A549 (cell line): Measurements from ENCODE around the gene YWHAG. TPM values are rescaled to one million over a fixed set of nuclear protein-coding genes. Genes with fewer than 3 reads are reported as not detected.
"Not testable (repeated sequence)": the region's sequence is repeated elsewhere in the genome, so short reads cannot be mapped to it uniquely, and the experiment has no call there.

ENCODE experiments used
- ATAC-seq, 2 experiments: fragments of 200-7000 bp in 1 of 2; fragments of >200 bp in 1 of 2; cut with Nextera tagmentation in 1 of 2; cut with Tn5 transposase in 1 of 2; 3 replicates each; pipeline versions ENCODE4 v1.8.0 to v1.9.1; 2018 to 2020; ENCODE audit warnings: mild to moderate bottlenecking in 1 of 2, moderate library complexity in 1 of 2
- CTCF ChIA-PET: fragments of 300-600 bp; sonication (Branson Sonifier 250); formaldehyde crosslinking; extraction: SDS; loops from one replicate; lab custom pipeline; 2021; ENCODE audit warnings: antibody characterized with exemption, inconsistent platforms; lab: Yijun Ruan, JAX
- POLR2A ChIA-PET: fragments of 350-600 bp; formaldehyde crosslinking; extraction: SDS; loops from one replicate; lab custom pipeline; 2021; ENCODE audit warnings: antibody characterized with exemption, inconsistent platforms; lab: Yijun Ruan, JAX
- DNase-seq, 2 experiments: peaks; one replicate each; pipeline versions ENCODE4 v3.0.0 to v3.0.0-alpha.2; 2011 to 2016; ENCODE audit warnings: low read depth in 1 of 2, low spot score in 1 of 2
- FAIRE-seq: peaks from 2 replicates; lab custom pipeline; 2011; peaks lifted over from hg19 to GRCh38; lab: Jason Lieb, UNC
- H3K27ac ChIP-seq, 2 experiments: fragments of >200 bp; sonication (Bioruptor Twin); formaldehyde crosslinking; 3 replicates each; pipeline ENCODE4 v1.5.1; 2016 to 2017
- H3K4me1 ChIP-seq: fragments of >200 bp; sonication (Bioruptor Twin); formaldehyde crosslinking; 3 replicates; pipeline ENCODE4 v1.6.1; 2016
- H3K4me2 ChIP-seq: fragments of >200 bp; sonication (Bioruptor Twin); formaldehyde crosslinking; 3 replicates; pipeline ENCODE4 v1.6.1; 2016
- H3K4me3 ChIP-seq: fragments of >200 bp; sonication (Bioruptor Twin); formaldehyde crosslinking; 3 replicates; pipeline ENCODE4 v1.5.1; 2016
- H3K9me3 ChIP-seq: fragments of >200 bp; sonication (Bioruptor Twin); formaldehyde crosslinking; 3 replicates; pipeline ENCODE4 v1.6.1; 2016
- BHLHE40 ChIP-seq: IDR thresholded peaks from 2 replicates; pipeline ENCODE4 v1.6.1; 2012; ENCODE audit warnings: low read depth, low read length, inconsistent platforms
- CBX2 ChIP-seq: fragments of 200-600 bp; sonication (generic); IDR thresholded peaks from 2 replicates; pipeline ENCODE4 v1.6.1; 2016; ENCODE audit warnings: low read depth, mild to moderate bottlenecking, borderline replicate concordance
- CBX8 ChIP-seq: fragments of 200-600 bp; sonication (generic); IDR thresholded peaks from 2 replicates; pipeline ENCODE4 v1.6.1; 2016
- EHMT2 ChIP-seq: fragments of 200-600 bp; sonication (generic); IDR thresholded peaks from 2 replicates; pipeline ENCODE4 v1.6.1; 2016; ENCODE audit warnings: antibody characterized with exemption, low read depth, mild to moderate bottlenecking, moderate library complexity
- HDAC2 ChIP-seq: fragments of 200-600 bp; sonication (generic); IDR thresholded peaks from 2 replicates; pipeline ENCODE4 v1.6.1; 2016
- HOXA7 ChIP-seq: fragments of 250-450 bp; sonication (Bioruptor Pico); IDR thresholded peaks from 2 replicates; pipeline ENCODE4 v1.5.0; 2020; ENCODE audit warnings: mild to moderate bottlenecking, moderate library complexity
- HOXB13 ChIP-seq: fragments of 250-450 bp; sonication (Bioruptor Pico); IDR thresholded peaks from 2 replicates; pipeline ENCODE4 v1.5.0; 2020; ENCODE audit warnings: low read depth, mild to moderate bottlenecking, moderate library complexity
- JUNB ChIP-seq: fragments of >200 bp; sonication (Bioruptor Twin); formaldehyde crosslinking; IDR thresholded peaks from 2 replicates; pipeline ENCODE4 v1.6.1; 2016
- MYC ChIP-seq: IDR thresholded peaks from 2 replicates; pipeline ENCODE4 v1.6.1; 2012; ENCODE audit warnings: mild to moderate bottlenecking, inconsistent platforms, low read length, improper control_type of control experiment, borderline replicate concordance
- NR3C1 ChIP-seq: fragments of >200 bp; sonication (Bioruptor Twin); formaldehyde crosslinking; IDR thresholded peaks from 3 replicates; pipeline ENCODE4 v1.6.1; 2017
- PHF8 ChIP-seq: fragments of 200-600 bp; sonication (generic); IDR thresholded peaks from 2 replicates; pipeline ENCODE4 v1.6.1; 2016; ENCODE audit warnings: low read depth, mild to moderate bottlenecking, antibody characterized with exemption, moderate library complexity, borderline replicate concordance
- RAD21 ChIP-seq, 2 experiments: fragments of >200 bp in 1 of 2; sonication (Bioruptor Twin) in 1 of 2; formaldehyde crosslinking in 1 of 2; IDR thresholded peaks in 1 of 2; conservative IDR thresholded peaks in 1 of 2; 2 replicates in 1 of 2; 3 replicates in 1 of 2; pipeline ENCODE4 v1.6.1; 2012 to 2018; ENCODE audit warnings: inconsistent platforms in 1 of 2
- RCOR1 ChIP-seq: fragments of 150-350 bp; IDR thresholded peaks from 2 replicates; pipeline ENCODE4 v1.6.1; 2014; ENCODE audit warnings: antibody characterized with exemption, low read length, low read depth
- RNF2 ChIP-seq: fragments of 200-600 bp; sonication (generic); IDR thresholded peaks from 2 replicates; pipeline ENCODE4 v1.6.1; 2016; ENCODE audit warnings: low read depth, mild to moderate bottlenecking, antibody characterized with exemption, moderate library complexity, borderline replicate concordance
- TP53 ChIP-seq: fragments of 250-450 bp; sonication (Bioruptor Pico); IDR thresholded peaks from 2 replicates; pipeline ENCODE4 v1.5.0; 2021; ENCODE audit warnings: mild to moderate bottlenecking, moderate library complexity
- ZC3H11A ChIP-seq: fragments of 450-650 bp; IDR thresholded peaks from 2 replicates; pipeline ENCODE4 v1.6.1; 2014; ENCODE audit warnings: antibody characterized with exemption, mild to moderate bottlenecking
- ZFP36 ChIP-seq: fragments of 450-650 bp; IDR thresholded peaks from 2 replicates; pipeline ENCODE4 v1.6.1; 2014; ENCODE audit warnings: borderline replicate concordance; ENCODE audit not compliant: partially characterized antibody
- ZNF302 ChIP-seq: fragments of 250-450 bp; sonication (Bioruptor Pico); IDR thresholded peaks from 2 replicates; pipeline ENCODE4 v1.9.0; 2021; ENCODE audit warnings: inconsistent platforms, mild to moderate bottlenecking, moderate library complexity
- WGBS: methylation state at CpG from one replicate; pipeline ENCODE4 v1.1.6; 2017; ENCODE audit errors: missing lambda C conversion rate; 5-methylcytosine and 5-hydroxymethylcytosine counted together
- polyA plus RNA-seq, 4 experiments: library from polyadenylated mRNA; depleted of rRNA in 3 of 4; stranded (reverse); fragments of >200 nt; fragmentation: RNase III in 1 of 4; extraction: RNeasy Plus Mini Kit Qiagen cat#74134 plus additional on column Dnase treatment in 1 of 4; gene quantifications; 2 replicates in 3 of 4; 3 replicates in 1 of 4; pipeline ENCODE4 v1.2.3, GENCODE V29; 2011 to 2017
- TF ChIP-seq, protein P1 (sequence below): IDR thresholded peaks from 2 replicates; pipeline ENCODE4 v1.6.1; 2012
- TF ChIP-seq, protein P2 (sequence below): fragments of >200 bp; sonication (Bioruptor Twin); formaldehyde crosslinking; IDR thresholded peaks from 3 replicates; pipeline ENCODE4 v1.6.1; 2016
- TF ChIP-seq, protein P3 (sequence below): fragments of 150-350 bp; IDR thresholded peaks from 2 replicates; pipeline ENCODE4 v1.6.1; 2014; ENCODE audit warnings: low read depth, mild to moderate bottlenecking, low read length

YWHAG gene
- polyA plus RNA-seq, 2 of the 4 experiments (the other 2 are of a cell fraction), result 141 to 302 TPM

DNA sequence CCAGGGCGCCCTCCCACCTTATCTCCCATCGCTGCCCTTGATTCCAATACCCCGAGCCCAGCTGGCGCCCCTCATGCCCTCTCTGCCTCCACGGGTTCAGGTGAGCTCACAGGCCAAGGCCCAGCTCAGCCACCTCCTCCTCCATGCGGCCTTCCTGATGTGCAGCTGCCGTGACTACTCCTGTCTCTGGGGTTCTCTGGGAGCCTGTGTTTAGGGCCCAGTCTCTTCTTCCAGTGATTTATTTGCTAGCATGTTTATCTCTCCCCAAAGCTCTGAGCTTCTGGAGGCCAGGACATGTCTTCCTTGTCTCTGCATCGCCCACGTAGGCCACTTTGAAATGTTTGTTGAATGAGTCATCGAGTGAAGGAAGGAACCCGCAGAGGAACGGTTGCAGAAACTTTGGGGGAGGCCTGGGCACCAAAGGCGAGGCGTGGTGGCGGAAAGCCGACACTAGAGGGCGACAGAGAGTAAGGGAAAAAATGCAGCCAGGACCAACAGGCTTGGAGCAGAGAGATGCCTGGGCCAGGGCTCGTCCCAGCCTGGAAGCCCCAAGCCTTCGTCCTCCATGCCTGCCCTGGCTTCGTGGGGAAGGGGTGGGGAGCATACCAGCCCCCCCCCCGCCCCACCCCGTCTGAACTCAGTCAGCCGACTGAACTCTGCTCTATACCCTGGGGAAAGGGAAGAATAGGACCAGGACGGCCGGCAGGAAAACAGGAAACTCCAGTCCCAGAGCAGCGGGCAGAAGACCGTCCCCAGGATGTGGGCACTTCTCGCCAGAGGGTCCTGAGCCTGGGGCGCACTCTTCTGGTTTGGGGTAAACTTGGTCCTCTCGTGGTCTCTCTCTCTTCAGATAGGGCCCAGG lies 67.2 kb downstream of the YWHAG start (continued):
- TF ChIP-seq, protein P1, sequence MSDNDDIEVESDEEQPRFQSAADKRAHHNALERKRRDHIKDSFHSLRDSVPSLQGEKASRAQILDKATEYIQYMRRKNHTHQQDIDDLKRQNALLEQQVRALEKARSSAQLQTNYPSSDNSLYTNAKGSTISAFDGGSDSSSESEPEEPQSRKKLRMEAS, result peak; percentile 87
- TF ChIP-seq ZNF302 (CRISPR knock-in tag), result peak; percentile 37; the same call in 1 of the 2 replicates

DNA sequence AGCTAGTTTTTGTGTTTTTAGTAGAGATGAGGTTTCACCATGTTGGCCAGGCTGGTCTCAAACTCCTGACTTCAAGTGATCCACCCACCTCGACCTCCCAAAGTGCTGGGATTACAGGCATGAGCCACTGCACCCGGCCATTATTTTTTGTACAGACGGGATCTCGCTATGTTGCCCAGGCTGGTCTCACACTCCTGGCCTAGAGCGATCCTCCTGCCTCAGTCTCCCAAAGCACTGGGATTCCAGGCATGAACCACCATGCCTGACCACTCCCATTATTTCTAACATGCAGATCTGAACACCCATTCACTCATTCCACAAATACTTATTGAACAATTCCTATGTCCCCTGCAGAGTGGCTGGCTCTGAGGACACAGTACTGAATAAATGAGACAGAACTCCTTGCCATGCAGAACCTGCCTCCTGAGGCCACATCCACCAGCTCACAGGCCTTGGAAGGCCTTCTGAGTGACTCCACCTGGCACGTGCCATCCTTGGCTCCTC lies 67.9 kb downstream of the YWHAG start:
- POLR2A ChIA-PET, result interaction anchor here (0.7 to 2.9 kb wide), 6 partner anchors 9 to 27 kb away, joined by 3 to 20 read pairs (median 9); partner anchors contain the start of gene HSPB1
- Histone ChIP-seq H3K4me2 (peak overlapping the region; percentile 76), H3K4me1 (peaks cover 48% of the 10 kb centered on the region), H3K27ac (peak overlapping the region; percentile 92 to 97)
- FAIRE-seq, H3K4me3 ChIP-seq, DNase-seq, H3K9me3 ChIP-seq: not testable (repeated sequence)
- ATAC-seq, result peak in 1 of 2 experiments; percentile 1; a peak in 3 of 6 replicates
- CTCF ChIA-PET, result interaction anchor here (0.6 to 32.9 kb wide), 28 partner anchors 9 to 405 kb away, joined by 3 to 764 read pairs (median 4); partner anchors contain the start of genes HSPB1, MDH2, STYXL1 and YWHAG
- 84% methylated on average over 6 of the region's 6 CpGs for WGBS

DNA sequence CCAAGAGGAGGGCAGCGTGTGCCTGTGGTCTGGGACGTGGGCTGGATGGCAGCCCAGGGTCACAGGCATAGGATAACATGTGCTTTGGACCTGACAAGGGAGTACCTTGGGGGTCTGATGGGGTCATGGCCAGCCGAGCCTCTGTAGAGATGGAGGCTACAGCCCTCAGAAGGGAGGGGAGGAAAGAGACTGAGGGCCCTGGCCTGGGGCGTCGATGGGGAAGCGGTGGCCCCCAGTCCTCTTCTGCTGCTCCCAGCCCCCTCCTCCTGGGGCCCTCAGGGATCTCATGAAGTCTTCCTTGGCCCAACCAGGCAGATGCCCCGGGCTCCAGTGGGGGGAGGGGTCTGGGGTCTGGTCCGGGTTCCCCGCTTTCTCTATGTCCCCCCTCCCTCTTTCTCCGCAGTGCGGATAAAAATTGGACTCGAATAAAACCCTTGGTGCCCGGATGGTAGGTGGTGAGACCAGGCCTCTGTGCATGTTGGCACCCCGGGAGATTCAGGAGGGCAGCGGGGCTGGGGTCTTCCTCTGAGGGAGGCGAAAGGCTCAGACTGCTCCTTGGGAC lies 71.9 kb downstream of the YWHAG start:
- no peak for FAIRE-seq
- WGBS, result 88% methylated on average over 16 of the region's 16 CpGs
- ATAC-seq, result no peak
- H3K4me1 ChIP-seq, result peaks cover 29% of the 10 kb centered on the region
- H3K27ac ChIP-seq, result peak overlapping the region in 1 of 2 experiments; percentile 19; a peak in 2 of 6 replicates
- TF ChIP-seq PHF8 (no peak), HDAC2 (no peak), HOXA7 (CRISPR knock-in tag) (no peak), RCOR1 (no peak), RNF2 (no peak), TP53 (CRISPR knock-in tag) (no peak), CBX2 (no peak), HOXB13 (CRISPR knock-in tag) (no peak), MYC (no peak), ZFP36 (no peak), JUNB (no peak), CBX8 (no peak), NR3C1 (no peak), ZC3H11A (no peak), EHMT2 (no peak), BHLHE40 (no peak), RAD21 (conservative IDR thresholded peaks at IDR 0.05 in 1 of 2, IDR thresholded peaks at IDR 0.05 in 1 of 2) (no peak), ZNF302 (CRISPR knock-in tag) (no peak)
- TF ChIP-seq, protein P2, sequence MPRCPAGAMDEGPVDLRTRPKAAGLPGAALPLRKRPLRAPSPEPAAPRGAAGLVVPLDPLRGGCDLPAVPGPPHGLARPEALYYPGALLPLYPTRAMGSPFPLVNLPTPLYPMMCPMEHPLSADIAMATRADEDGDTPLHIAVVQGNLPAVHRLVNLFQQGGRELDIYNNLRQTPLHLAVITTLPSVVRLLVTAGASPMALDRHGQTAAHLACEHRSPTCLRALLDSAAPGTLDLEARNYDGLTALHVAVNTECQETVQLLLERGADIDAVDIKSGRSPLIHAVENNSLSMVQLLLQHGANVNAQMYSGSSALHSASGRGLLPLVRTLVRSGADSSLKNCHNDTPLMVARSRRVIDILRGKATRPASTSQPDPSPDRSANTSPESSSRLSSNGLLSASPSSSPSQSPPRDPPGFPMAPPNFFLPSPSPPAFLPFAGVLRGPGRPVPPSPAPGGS, result no peak
- TF ChIP-seq, protein P3, sequence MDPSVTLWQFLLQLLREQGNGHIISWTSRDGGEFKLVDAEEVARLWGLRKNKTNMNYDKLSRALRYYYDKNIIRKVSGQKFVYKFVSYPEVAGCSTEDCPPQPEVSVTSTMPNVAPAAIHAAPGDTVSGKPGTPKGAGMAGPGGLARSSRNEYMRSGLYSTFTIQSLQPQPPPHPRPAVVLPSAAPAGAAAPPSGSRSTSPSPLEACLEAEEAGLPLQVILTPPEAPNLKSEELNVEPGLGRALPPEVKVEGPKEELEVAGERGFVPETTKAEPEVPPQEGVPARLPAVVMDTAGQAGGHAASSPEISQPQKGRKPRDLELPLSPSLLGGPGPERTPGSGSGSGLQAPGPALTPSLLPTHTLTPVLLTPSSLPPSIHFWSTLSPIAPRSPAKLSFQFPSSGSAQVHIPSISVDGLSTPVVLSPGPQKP, result no peak
- H3K4me3 ChIP-seq, result no peak overlapping the region
- ChIA-PET CTCF (interaction anchor here (0.5 to 32.9 kb wide), 7 partner anchors 9 to 1739 kb away, joined by 3 to 764 read pairs (median 9); partner anchors contain the start of gene HSPB1), POLR2A (no interaction called here)
- no peak overlapping the region for H3K4me2 ChIP-seq
- H3K9me3 ChIP-seq, result no peaks in the 10 kb centered on the region
- no peak for DNase-seq
